OCI-LY1 (cell line): ENCODE data around the gene NRP2.

Source experiments
- H2AFZ ChIP-seq: fragments of 200-600 bp; sonication (generic), shearing (Covaris generic); 2 replicates; pipeline ENCODE4 v1.6.0; 2014; ENCODE audit warnings: antibody characterized with exemption, mild to moderate bottlenecking, low read length
- H3F3A ChIP-seq: fragments of 200-600 bp; sonication (generic), shearing (Covaris generic); 2 replicates; pipeline ENCODE4 v1.6.0; 2014; ENCODE audit warnings: mild to moderate bottlenecking, antibody characterized with exemption, low read length, moderate library complexity; ENCODE audit not compliant: insufficient read depth
- H3K27ac ChIP-seq: fragments of 200-600 bp; sonication (generic); 2 replicates; pipeline ENCODE4 v1.5.1; 2014; ENCODE audit warnings: low read length, mixed run types, mild to moderate bottlenecking, low read depth; ENCODE audit not compliant: poor library complexity, severe bottlenecking
- H3K27me3 ChIP-seq: fragments of 200-600 bp; sonication (generic); 2 replicates; pipeline ENCODE4 v1.6.0; 2014; ENCODE audit warnings: antibody characterized with exemption, mild to moderate bottlenecking, low read length, moderate library complexity; ENCODE audit not compliant: insufficient read depth
- H3K36me3 ChIP-seq: fragments of 200-600 bp; sonication (generic); 2 replicates; pipeline ENCODE4 v1.6.1; 2014; ENCODE audit warnings: mild to moderate bottlenecking, antibody characterized with exemption, low read length, moderate library complexity, mixed read lengths; ENCODE audit not compliant: insufficient read depth
- H3K4me1 ChIP-seq: fragments of 200-600 bp; sonication (generic); 2 replicates; pipeline ENCODE4 v1.5.1; 2014; ENCODE audit warnings: mild to moderate bottlenecking, low read length, moderate library complexity; ENCODE audit not compliant: insufficient read depth, severe bottlenecking
- H3K4me2 ChIP-seq: fragments of 200-600 bp; sonication (generic), shearing (Covaris generic); 2 replicates; pipeline ENCODE4 v1.6.1; 2014; ENCODE audit warnings: low read length
- H3K4me3 ChIP-seq: fragments of 200-600 bp; sonication (generic); 2 replicates; pipeline ENCODE4 v1.5.1; 2014; ENCODE audit warnings: low read length, low read depth, mild to moderate bottlenecking, mixed read lengths; ENCODE audit not compliant: poor library complexity, severe bottlenecking
- H3K79me2 ChIP-seq: fragments of 200-600 bp; shearing (Covaris generic); 2 replicates; pipeline ENCODE4 v1.6.1; 2016; ENCODE audit warnings: mixed run types, low read length, mixed read lengths; ENCODE audit not compliant: insufficient read depth
- H3K9ac ChIP-seq: fragments of 200-600 bp; sonication (generic), shearing (Covaris generic); 2 replicates; pipeline ENCODE4 v1.6.1; 2014; ENCODE audit warnings: mild to moderate bottlenecking, low read length, mixed read lengths
- H3K9me2 ChIP-seq: fragments of 200-600 bp; sonication (generic), shearing (Covaris generic); 2 replicates; pipeline ENCODE4 v1.6.1; 2014; ENCODE audit warnings: low read depth, mild to moderate bottlenecking, low read length, mixed read lengths
- H3K9me3 ChIP-seq: fragments of 200-600 bp; shearing (Covaris generic); 2 replicates; pipeline ENCODE4 v1.6.1; 2014; ENCODE audit warnings: low read length, mixed read lengths
- H4K20me1 ChIP-seq: fragments of 200-600 bp; sonication (generic), shearing (Covaris generic); 2 replicates; pipeline ENCODE4 v1.6.0; 2016; ENCODE audit warnings: mild to moderate bottlenecking, low read length; ENCODE audit not compliant: insufficient read depth
- CTCF ChIP-seq: fragments of 200-600 bp; sonication (generic), shearing (Covaris generic); IDR thresholded peaks from 2 replicates; pipeline ENCODE4 v1.5.1; 2017; ENCODE audit warnings: mild to moderate bottlenecking, antibody characterized with exemption, low read length, moderate library complexity, mixed read lengths
- EZH2 ChIP-seq: fragments of 200-600 bp; sonication (generic), shearing (Covaris generic); IDR thresholded peaks from 2 replicates; pipeline ENCODE4 v1.8.0; 2017; ENCODE audit warnings: borderline replicate concordance, mixed run types, mild to moderate bottlenecking, antibody characterized with exemption, low read length, moderate library complexity, mixed read lengths

Gene NRP2

GRCh38 chr2:205755923-205756322 is 73.6 kb downstream of the NRP2 start:
- no peaks in the 10 kb centered on the region for H3K9me2 ChIP-seq
- H3K4me3 ChIP-seq = no peak overlapping the region
- H3K9me3 ChIP-seq = no peaks in the 10 kb centered on the region
- no peaks in the 10 kb centered on the region for H3K4me1 ChIP-seq
- no peaks in the 10 kb centered on the region for H3F3A ChIP-seq
- H3K36me3 ChIP-seq = no peaks in the 10 kb centered on the region
- H3K27me3 ChIP-seq = no peaks in the 10 kb centered on the region; the same call in 1 of the 2 replicates
- H3K9ac ChIP-seq = no peak overlapping the region
- no peak overlapping the region for H2AFZ ChIP-seq
- TF ChIP-seq CTCF (no peak), EZH2 (no peak)
- no peaks in the 10 kb centered on the region for H3K79me2 ChIP-seq
- H3K27ac ChIP-seq = no peak overlapping the region
- no peak overlapping the region for H3K4me2 ChIP-seq
- no peaks in the 10 kb centered on the region for H4K20me1 ChIP-seq

GRCh38 chr2:205757271-205757670 is 75.0 kb downstream of the NRP2 start:
- Histone ChIP-seq H3K9me2 (no peaks in the 10 kb centered on the region), H3K36me3 (no peaks in the 10 kb centered on the region), H3F3A (no peaks in the 10 kb centered on the region), H3K4me3 (no peak overlapping the region), H3K79me2 (no peaks in the 10 kb centered on the region), H3K9me3 (no peaks in the 10 kb centered on the region), H3K4me2 (no peak overlapping the region), H3K27me3 (peaks cover 2% of the 10 kb centered on the region; the same call in 1 of the 2 replicates), H3K9ac (no peak overlapping the region), H4K20me1 (no peaks in the 10 kb centered on the region), H2AFZ (no peak overlapping the region), H3K4me1 (no peaks in the 10 kb centered on the region), H3K27ac (no peak overlapping the region)
- TF ChIP-seq CTCF = no peak
- no peak for TF ChIP-seq EZH2

GRCh38 chr2:205758051-205758450 is 75.8 kb downstream of the NRP2 start:
- no peak for TF ChIP-seq EZH2
- TF ChIP-seq CTCF = no peak
- H3K79me2 ChIP-seq = no peaks in the 10 kb centered on the region
- no peak overlapping the region for H3K9ac ChIP-seq
- no peaks in the 10 kb centered on the region for H3K4me1 ChIP-seq
- peaks cover 4% of the 10 kb centered on the region; the same call in 1 of the 2 replicates for H3K27me3 ChIP-seq
- H3K9me3 ChIP-seq = no peaks in the 10 kb centered on the region
- H3K27ac ChIP-seq = no peak overlapping the region
- no peaks in the 10 kb centered on the region for H3F3A ChIP-seq
- no peak overlapping the region for H2AFZ ChIP-seq
- no peaks in the 10 kb centered on the region for H3K9me2 ChIP-seq
- H3K4me2 ChIP-seq = no peak overlapping the region
- H3K4me3 ChIP-seq = no peak overlapping the region
- no peaks in the 10 kb centered on the region for H3K36me3 ChIP-seq
- H4K20me1 ChIP-seq = no peaks in the 10 kb centered on the region
